HG03280 (cell line): ENCODE results near the gene RHBDF2.
A peak's percentile ranks its signal among the peaks of the same experiment; 100 is the strongest.

ENCODE experiments used
- ATAC-seq: cut with Tn5 transposase; IDR thresholded peaks from one replicate; pipeline ENCODE4 v1.9.1; 2021; ENCODE audit warnings: mild to moderate bottlenecking, moderate library complexity; ENCODE audit not compliant: unreplicated experiment

Gene RHBDF2

GRCh38 chr17:76501018-76501826, at the start of gene RHBDF2:
Gene RHBDF2, minus strand, starts transcription at chr17:76501423. Its CDS starts 19,899 bp downstream, at chr17:76481524.
- peak; percentile 77 for ATAC-seq

- ATAC-seq, result no peak
These were observed 48.3 kb upstream of the RHBDF2 start for GRCh38 chr17:76549539-76549938.

GRCh38 chr17:76549215-76549518, 47.9 kb upstream of the RHBDF2 start:
- no peak for ATAC-seq

- no peak for ATAC-seq
These were observed 47.4 kb upstream of the RHBDF2 start for GRCh38 chr17:76548378-76549214.

- ATAC-seq, result peak; percentile 11
These were observed 46.5 kb upstream of the RHBDF2 start for GRCh38 chr17:76547642-76548202.

GRCh38 chr17:76547183-76547641, 46.0 kb upstream of the RHBDF2 start:
- ATAC-seq, result peak; percentile 54

GRCh38 chr17:76546556-76547182, 45.4 kb upstream of the RHBDF2 start:
- ATAC-seq, result no peak

GRCh38 chr17:76545918-76546555, 44.8 kb upstream of the RHBDF2 start:
- ATAC-seq, result no peak

GRCh38 chr17:76544546-76545365, 43.5 kb upstream of the RHBDF2 start:
- no peak for ATAC-seq

- no peak for ATAC-seq
These were observed 42.8 kb upstream of the RHBDF2 start for GRCh38 chr17:76543826-76544545.

- ATAC-seq, result no peak
These were observed 42.2 kb upstream of the RHBDF2 start for GRCh38 chr17:76543482-76543825.

GRCh38 chr17:76542984-76543383, 41.8 kb upstream of the RHBDF2 start:
- ATAC-seq, result no peak

- ATAC-seq, result no peak
These were observed 41.3 kb upstream of the RHBDF2 start for GRCh38 chr17:76542566-76542971.

GRCh38 chr17:76541739-76542454, 40.7 kb upstream of the RHBDF2 start:
- ATAC-seq, result no peak

GRCh38 chr17:76540381-76541300, 39.4 kb upstream of the RHBDF2 start:
- ATAC-seq, result no peak

- no peak for ATAC-seq
These were observed 38.5 kb upstream of the RHBDF2 start, which contains the start of gene PRCD for GRCh38 chr17:76539631-76540271. Gene PRCD, plus strand, starts transcription at chr17:76540044. Its CDS starts 98 bp downstream, at chr17:76540142.

- ATAC-seq, result no peak
These were observed 37.8 kb upstream of the RHBDF2 start for GRCh38 chr17:76538941-76539570.
